HCT116 (cell line): ENCODE measurements around the gene SLC35F1. TPM values are rescaled to one million over a fixed set of nuclear protein-coding genes. Genes with fewer than 3 reads are reported as not detected.

Experiments used
- ATAC-seq: fragments of 200-7000 bp; cut with Tn5 transposase; 2 replicates; pipeline ENCODE4 v1.9.1; 2020; ENCODE audit warnings: mild to moderate bottlenecking, moderate library complexity
- BruUV-seq: library from RNA; stranded (reverse); fragments of 400-500 nt; replicated peaks from 2 replicates; lab custom pipeline; 2021; lab: Mats Ljungman, UMichigan
- CTCF ChIA-PET: fragments of 300-600 bp; sonication (Branson Sonifier 250); formaldehyde crosslinking; loops from one replicate; lab custom pipeline; 2021; ENCODE audit warnings: antibody characterized with exemption; lab: Charles Lee
- POLR2A ChIA-PET: fragments of 300-600, 350-600 bp; sonication (Branson Sonifier 250); formaldehyde crosslinking; loops from one replicate; lab custom pipeline; 2021; ENCODE audit warnings: antibody characterized with exemption; lab: Charles Lee
- RAD21 ChIA-PET, 2 experiments: fragments of 300-600 bp; sonication (Branson Sonifier 250); formaldehyde crosslinking; loops; one replicate each; lab custom pipeline; 2023; ENCODE audit warnings: low total read pairs in 2 of 2; ENCODE audit not compliant: uncharacterized antibody in 2 of 2, unreplicated experiment in 2 of 2, low non-redundant PET in 1 of 2; lab: Charles Lee
- DNase-seq: peaks from one replicate; pipeline ENCODE4 v3.0.0-alpha.2; 2010; ENCODE audit warnings: low read depth, low spot score
- H2AFZ ChIP-seq: fragments of 200-600 bp; shearing (Covaris generic), sonication (generic); 2 replicates; pipeline ENCODE4 v1.6.1; 2017; ENCODE audit warnings: low read depth, mixed run types, mixed read lengths, antibody characterized with exemption, low read length; ENCODE audit not compliant: poor library complexity, severe bottlenecking
- H3K27ac ChIP-seq: 2 replicates; pipeline ENCODE4 v1.5.1; 2012; ENCODE audit warnings: low read depth, low read length
- H3K27me3 ChIP-seq: fragments of 200-600 bp; sonication (generic); 2 replicates; pipeline ENCODE4 v1.6.1; 2016; ENCODE audit warnings: mixed run types, low read length, mixed read lengths; ENCODE audit not compliant: insufficient read depth
- H3K36me3 ChIP-seq, 2 experiments: fragments of 200-500 bp in 1 of 2; fragments of 200-600 bp in 1 of 2; sonication (Bioruptor generic) in 1 of 2; sonication (generic) in 1 of 2; 2 replicates each; pipeline versions ENCODE4 v1.5.1 to v1.6.1; 2014 to 2016; ENCODE audit warnings: low read length in 2 of 2, inconsistent platforms in 1 of 2, mixed read lengths in 1 of 2, mixed run types in 1 of 2; ENCODE audit not compliant: insufficient read depth in 2 of 2, control insufficient read depth in 1 of 2
- H3K4me1 ChIP-seq, 2 experiments: fragments of 200-600 bp in 1 of 2; sonication (generic) in 1 of 2; 2 replicates each; pipeline versions ENCODE4 v1.5.1 to v1.6.1; 2012 to 2017; ENCODE audit warnings: low read length in 2 of 2, inconsistent platforms in 1 of 2, mild to moderate bottlenecking in 1 of 2, mixed read lengths in 1 of 2, mixed run types in 1 of 2, moderate library complexity in 1 of 2; ENCODE audit not compliant: insufficient read depth in 2 of 2, control insufficient read depth in 1 of 2
- H3K4me2 ChIP-seq: fragments of 200-600 bp; sonication (generic); 2 replicates; pipeline ENCODE4 v1.6.1; 2017; ENCODE audit warnings: mixed run types, low read length, mixed read lengths
- H3K4me3 ChIP-seq, 2 experiments: fragments of 200-600 bp in 1 of 2; sonication (generic) in 1 of 2; replicated peaks in 1 of 2; 2 replicates each; pipeline ENCODE4 v1.5.1; 2011 to 2016; ENCODE audit warnings: low read length in 2 of 2, control low read depth in 1 of 2, low read depth in 1 of 2, mild to moderate bottlenecking in 1 of 2, mixed read lengths in 1 of 2, mixed run types in 1 of 2
- H3K79me2 ChIP-seq: fragments of 200-600 bp; sonication (generic); 2 replicates; pipeline ENCODE4 v1.6.1; 2017; ENCODE audit warnings: mild to moderate bottlenecking, mixed run types, low read length, moderate library complexity, mixed read lengths; ENCODE audit not compliant: insufficient read depth
- H3K9ac ChIP-seq: fragments of 200-600 bp; sonication (generic); 2 replicates; pipeline ENCODE4 v1.6.1; 2016; ENCODE audit warnings: low read length, mixed read lengths
- H3K9me2 ChIP-seq: fragments of 200-600 bp; sonication (generic), shearing (Covaris generic); 2 replicates; pipeline ENCODE4 v1.6.1; 2017; ENCODE audit warnings: mixed run types, mild to moderate bottlenecking, moderate library complexity; ENCODE audit not compliant: insufficient read depth
- H3K9me3 ChIP-seq, 2 experiments: fragments of 200-500 bp in 1 of 2; fragments of 200-600 bp in 1 of 2; sonication (Bioruptor generic) in 1 of 2; sonication (generic) in 1 of 2; 2 replicates each; pipeline ENCODE4 v1.6.1; 2014 to 2017; ENCODE audit warnings: low read length in 2 of 2, mixed read lengths in 2 of 2, inconsistent platforms in 1 of 2, low read depth in 1 of 2, mild to moderate bottlenecking in 1 of 2, mixed run types in 1 of 2, moderate library complexity in 1 of 2; ENCODE audit not compliant: control insufficient read depth in 1 of 2, insufficient read depth in 1 of 2
- H4K20me1 ChIP-seq: fragments of 200-600 bp; sonication (generic), shearing (Covaris generic); 2 replicates; pipeline ENCODE4 v1.6.1; 2017; ENCODE audit warnings: mixed run types, mild to moderate bottlenecking, moderate library complexity; ENCODE audit not compliant: insufficient read depth
- CEBPB ChIP-seq: IDR thresholded peaks from 2 replicates; pipeline ENCODE4 v1.6.1; 2012; ENCODE audit warnings: low read depth
- CTCF ChIP-seq, 3 experiments: fragments of 200-600 bp in 1 of 3; sonication (generic) in 1 of 3; IDR thresholded peaks in 2 of 3; conservative IDR thresholded peaks in 1 of 3; 2 replicates each; pipeline ENCODE4 v1.5.1; 2012 to 2017; ENCODE audit warnings: low read depth in 2 of 3, low read length in 2 of 3, antibody characterized with exemption in 1 of 3, borderline replicate concordance in 1 of 3, control low read depth in 1 of 3, mild to moderate bottlenecking in 1 of 3, mixed read lengths in 1 of 3, mixed run types in 1 of 3, moderate library complexity in 1 of 3; ENCODE audit not compliant: insufficient read depth in 1 of 3
- EZH2phosphoT487 ChIP-seq: fragments of 200-600 bp; IDR thresholded peaks from 2 replicates; pipeline ENCODE4 v1.6.1; 2018; ENCODE audit warnings: antibody characterized with exemption, borderline replicate concordance
- FOSL1 ChIP-seq: IDR thresholded peaks from 2 replicates; pipeline ENCODE4 v1.6.1; 2012; ENCODE audit warnings: low read depth
- POLR2A ChIP-seq: IDR thresholded peaks from 2 replicates; pipeline ENCODE4 v1.7.0; 2011; ENCODE audit warnings: borderline replicate concordance; ENCODE audit not compliant: insufficient read depth, insufficient read length; ENCODE audit errors: extremely low read depth
- POLR2AphosphoS5 ChIP-seq: IDR thresholded peaks from 2 replicates; pipeline ENCODE4 v1.6.1; 2011; ENCODE audit warnings: mild to moderate bottlenecking, low read depth, low read length, moderate library complexity
- RAD21 ChIP-seq: IDR thresholded peaks from 2 replicates; pipeline ENCODE4 v1.6.1; 2012; ENCODE audit warnings: low read depth, mild to moderate bottlenecking
- REST ChIP-seq: IDR thresholded peaks from 2 replicates; pipeline ENCODE4 v1.6.1; 2012; ENCODE audit warnings: low read depth
- TCF7L2 ChIP-seq: IDR thresholded peaks from 2 replicates; pipeline ENCODE4 v1.7.0; 2011; ENCODE audit warnings: borderline replicate concordance, inconsistent platforms; ENCODE audit not compliant: insufficient read depth, insufficient read length; ENCODE audit errors: extremely low read depth
- YY1 ChIP-seq: IDR thresholded peaks from 2 replicates; pipeline ENCODE4 v1.6.1; 2011; ENCODE audit warnings: low read length, low read depth, moderate library complexity, mild to moderate bottlenecking; ENCODE audit not compliant: insufficient replicate concordance; ENCODE audit errors: extremely low read depth
- ZNF274 ChIP-seq: fragments of 200-500 bp; sonication (Bioruptor generic); IDR thresholded peaks from 2 replicates; pipeline ENCODE4 v1.6.1; 2014; ENCODE audit warnings: mild to moderate bottlenecking, low read depth, low read length, inconsistent platforms
- intact Hi-C: fragments of 100-400 bp; cut with micrococcal nuclease; formaldehyde crosslinking; loops from 2 replicates; pipeline ENCODE4 v1.10.0; 2022
- total RNA-seq: library from RNA; stranded (reverse); gene quantifications from one replicate; pipeline ENCODE4 v1.2.1, GENCODE V29; 2021; ENCODE audit not compliant: unreplicated experiment

Gene SLC35F1
- total RNA-seq, 1 experiment from 2014 or later: 0.07 TPM

GRCh38 chr6:117990151-117990550 is 83.1 kb downstream of the SLC35F1 start:
- no peaks in the 10 kb centered on the region for H3K4me1 ChIP-seq
- H3K9me2 ChIP-seq: no peaks in the 10 kb centered on the region
- H3K36me3 ChIP-seq: no peaks in the 10 kb centered on the region
- TF ChIP-seq POLR2A: no peak
- no peak for TF ChIP-seq RAD21
- no peak for TF ChIP-seq CEBPB
- no peak for TF ChIP-seq ZNF274
- no peak for TF ChIP-seq POLR2AphosphoS5
- no peak for TF ChIP-seq FOSL1
- no peak for TF ChIP-seq YY1
- TF ChIP-seq TCF7L2: no peak
- no peak for TF ChIP-seq CTCF (IDR thresholded peaks at IDR 0.05 in 2 of 3, conservative IDR thresholded peaks at IDR 0.05 in 1 of 3; ENCODE audit: borderline replicate concordance in 1 of 3, insufficient read depth in 1 of 3, low read depth in 2 of 3, low read length in 2 of 3)
- TF ChIP-seq REST: no peak
- TF ChIP-seq EZH2phosphoT487: no peak
- CTCF ChIA-PET: no interaction called here
- no TSS peak for BruUV-seq
- H3K4me3 ChIP-seq: no peak overlapping the region
- DNase-seq (no peak), ATAC-seq (no peak)
- no peaks in the 10 kb centered on the region for H3K27me3 ChIP-seq
- H3K4me2 ChIP-seq: no peak overlapping the region
- H2AFZ ChIP-seq: no peak overlapping the region
- no peaks in the 10 kb centered on the region for H4K20me1 ChIP-seq
- POLR2A ChIA-PET: no interaction called here
- intact Hi-C loops: no loop called here
- H3K79me2 ChIP-seq: no peaks in the 10 kb centered on the region
- H3K27ac ChIP-seq: no peak overlapping the region
- RAD21 ChIA-PET: no interaction called here
- no peak overlapping the region for H3K9ac ChIP-seq
- H3K9me3 ChIP-seq: no peaks in the 10 kb centered on the region
